HG02588 (cell line): ENCODE data around the gene GDPD2.

Source experiments
- ATAC-seq: cut with Tn5 transposase; IDR thresholded peaks from one replicate; pipeline ENCODE4 v1.9.1; 2021; ENCODE audit warnings: mild to moderate bottlenecking, moderate library complexity; ENCODE audit not compliant: unreplicated experiment

GDPD2 gene

GRCh38 chrX:70476166-70476933 is 53.2 kb downstream of the GDPD2 start:
- no peak for ATAC-seq

- no peak for ATAC-seq
These were observed 54.0 kb downstream of the GDPD2 start for GRCh38 chrX:70476934-70477733.

GRCh38 chrX:70477734-70478075 is 54.6 kb downstream of the GDPD2 start:
- ATAC-seq: no peak

GRCh38 chrX:70478526-70479245 is 55.6 kb downstream of the GDPD2 start:
- no peak for ATAC-seq

GRCh38 chrX:70479247-70479921 is 56.3 kb downstream of the GDPD2 start:
- ATAC-seq: no peak

GRCh38 chrX:70479922-70480659 is 57.0 kb downstream of the GDPD2 start:
- no peak for ATAC-seq

- ATAC-seq: no peak
These were observed 57.5 kb downstream of the GDPD2 start for GRCh38 chrX:70480660-70481018.

- no peak for ATAC-seq
These were observed 58.6 kb downstream of the GDPD2 start for GRCh38 chrX:70481471-70482270.

GRCh38 chrX:70482300-70482699 is 59.2 kb downstream of the GDPD2 start:
- ATAC-seq: no peak
